Stimulated activated CD4-positive, alpha-beta T cell treated with anti-CD3 and anti-CD28 coated beads, Interleukin-4, amount 100 ng/mL, for 1 hour (primary cell): ENCODE measurements around the gene IGSF23.

Experiments
- DNase-seq: peaks from one replicate; pipeline ENCODE4 v3.0.0-alpha.2; 2020

IGSF23 gene

GRCh38 chr19:44643605-44644401 lies 30.4 kb downstream of the IGSF23 start, which contains the start of gene PVR:
PVR (plus strand) TSS chr19:44643910; CDS start chr19:44644097, 187 bp downstream.
- peak; percentile 49 for DNase-seq

- DNase-seq: no peak
These were observed 31.1 kb downstream of the IGSF23 start for GRCh38 chr19:44644402-44645016.

- DNase-seq: no peak
These were observed 32.2 kb downstream of the IGSF23 start for GRCh38 chr19:44645407-44646048.

DNA sequence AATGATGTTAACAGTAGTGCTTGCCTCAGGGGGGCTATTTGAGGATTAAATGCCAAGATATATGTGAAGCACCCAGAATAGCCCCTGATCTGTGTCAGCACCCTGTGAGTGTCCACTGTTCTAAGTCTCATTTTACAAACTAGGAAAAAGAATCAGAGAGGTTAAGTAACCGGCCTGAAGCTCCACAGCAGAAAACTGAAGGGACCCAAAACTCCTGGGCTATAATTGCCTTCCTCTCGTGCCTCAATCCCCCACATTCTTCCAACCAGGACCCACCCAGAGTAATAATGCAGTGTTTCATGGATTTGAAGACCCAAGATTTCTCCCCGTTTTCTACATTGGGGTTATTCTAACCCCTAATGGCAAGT lies 32.7 kb downstream of the IGSF23 start:
- no peak for DNase-seq

GRCh38 chr19:44647144-44647543 lies 33.8 kb downstream of the IGSF23 start:
- no peak for DNase-seq

DNA sequence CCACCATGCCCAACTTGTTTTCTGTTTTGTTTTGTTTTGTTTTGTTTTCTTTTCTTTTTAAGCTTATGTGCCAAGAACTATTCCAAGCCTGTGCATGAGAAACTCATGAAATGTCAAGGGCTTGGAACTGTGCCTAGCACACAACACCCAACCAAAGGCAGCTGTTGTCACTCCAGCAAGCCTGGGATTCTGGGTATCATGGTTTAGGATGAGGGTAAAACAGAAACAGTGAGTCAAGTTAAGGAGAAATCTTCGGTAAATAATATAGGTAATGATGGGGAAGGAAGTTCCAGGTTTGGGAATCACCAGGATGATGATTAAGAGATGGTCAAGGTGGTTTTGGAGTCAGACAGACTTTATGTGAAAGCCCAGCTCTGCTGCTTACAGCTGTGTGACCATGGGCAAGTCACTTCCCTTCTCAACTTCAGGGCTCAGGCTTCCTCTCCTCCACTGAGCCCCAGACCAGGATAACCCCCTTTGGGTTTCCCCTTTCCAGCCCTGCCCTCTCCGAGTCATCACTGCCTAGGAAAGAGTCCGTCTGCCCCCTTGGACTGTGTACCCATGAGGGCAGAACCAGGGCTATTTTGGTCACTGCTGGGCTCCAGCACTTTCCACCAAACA lies 35.4 kb downstream of the IGSF23 start:
- DNase-seq: no peak

GRCh38 chr19:44649578-44650145 lies 36.3 kb downstream of the IGSF23 start:
- no peak for DNase-seq

GRCh38 chr19:44653343-44653742 lies 40.0 kb downstream of the IGSF23 start:
- no peak for DNase-seq

- peak; percentile 69 for DNase-seq
These were observed 40.8 kb downstream of the IGSF23 start for GRCh38 chr19:44653977-44654774.

- peak; percentile 74 for DNase-seq
These were observed 44.0 kb downstream of the IGSF23 start for GRCh38 chr19:44657211-44657921.

- DNase-seq: no peak
These were observed 44.8 kb downstream of the IGSF23 start for GRCh38 chr19:44658069-44658733.

DNA sequence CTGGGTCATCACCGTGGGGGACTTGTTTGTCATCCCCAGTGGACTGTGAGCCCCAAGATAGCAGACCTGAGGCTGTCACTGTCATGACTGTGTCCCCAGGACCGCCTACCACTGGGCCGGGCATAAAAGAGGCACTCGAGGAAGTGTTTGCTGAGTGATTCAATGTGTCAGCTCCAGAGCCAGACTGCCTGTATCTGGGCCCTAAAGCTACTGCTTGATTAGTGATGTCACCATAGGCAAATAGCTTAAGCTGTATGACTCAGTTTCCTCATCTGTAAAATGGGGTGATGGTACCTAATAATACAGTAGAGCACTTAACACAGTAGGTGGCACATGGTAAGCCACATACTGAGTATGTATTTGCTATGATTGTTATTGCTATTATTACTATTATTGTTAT lies 46.7 kb downstream of the IGSF23 start:
- DNase-seq: no peak

- DNase-seq: no peak
These were observed 47.8 kb downstream of the IGSF23 start for GRCh38 chr19:44661205-44661604.

DNA sequence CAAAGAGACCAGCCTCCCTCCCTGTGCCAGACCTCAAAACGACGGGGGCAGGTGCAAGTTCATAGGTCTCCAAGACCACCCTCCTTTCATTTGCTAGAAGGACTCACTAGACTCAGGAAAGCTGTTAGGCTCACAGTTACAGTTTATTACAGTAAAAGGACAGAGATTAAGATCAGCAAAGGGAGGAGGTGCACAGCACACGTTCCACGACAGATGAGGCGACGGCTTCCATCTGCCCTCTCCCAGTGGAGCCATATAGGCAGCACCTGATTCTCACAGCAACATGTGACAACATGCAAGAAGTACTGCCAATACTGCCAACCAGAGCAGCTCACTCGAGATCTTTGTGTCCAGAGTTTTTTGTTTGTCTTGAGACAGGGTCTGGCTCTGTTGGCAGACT lies 48.5 kb downstream of the IGSF23 start:
- DNase-seq: no peak

DNA sequence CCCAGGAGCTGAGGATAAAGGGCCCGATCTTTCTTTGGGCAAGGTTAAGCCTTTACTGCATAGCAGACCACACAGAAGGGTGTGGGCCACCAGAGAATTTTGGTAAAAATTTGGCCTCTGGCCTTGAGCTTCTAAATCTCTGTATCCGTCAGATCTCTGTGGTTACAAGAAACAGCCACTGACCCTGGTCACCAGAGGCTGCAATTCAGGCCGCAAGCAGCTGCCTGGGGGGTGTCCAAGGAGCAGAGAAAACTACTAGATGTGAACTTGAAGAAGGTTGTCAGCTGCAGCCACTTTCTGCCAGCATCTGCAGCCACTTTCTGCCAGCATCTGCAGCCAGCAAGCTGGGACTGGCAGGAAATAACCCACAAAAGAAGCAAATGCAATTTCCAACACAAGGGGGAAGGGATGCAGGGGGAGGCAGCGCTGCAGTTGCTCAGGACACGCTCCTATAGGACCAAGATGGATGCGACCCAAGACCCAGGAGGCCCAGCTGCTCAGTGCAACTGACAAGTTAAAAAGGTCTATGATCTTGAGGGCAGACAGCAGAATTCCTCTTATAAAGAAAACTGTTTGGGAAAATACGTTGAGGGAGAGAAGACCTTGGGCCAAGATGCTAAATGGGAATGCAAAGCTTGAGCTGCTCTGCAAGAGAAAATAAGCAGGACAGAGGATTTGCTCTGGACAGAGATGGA lies 49.5 kb downstream of the IGSF23 start:
- DNase-seq: no peak

GRCh38 chr19:44663996-44664395 lies 50.6 kb downstream of the IGSF23 start:
- DNase-seq: no peak

DNA sequence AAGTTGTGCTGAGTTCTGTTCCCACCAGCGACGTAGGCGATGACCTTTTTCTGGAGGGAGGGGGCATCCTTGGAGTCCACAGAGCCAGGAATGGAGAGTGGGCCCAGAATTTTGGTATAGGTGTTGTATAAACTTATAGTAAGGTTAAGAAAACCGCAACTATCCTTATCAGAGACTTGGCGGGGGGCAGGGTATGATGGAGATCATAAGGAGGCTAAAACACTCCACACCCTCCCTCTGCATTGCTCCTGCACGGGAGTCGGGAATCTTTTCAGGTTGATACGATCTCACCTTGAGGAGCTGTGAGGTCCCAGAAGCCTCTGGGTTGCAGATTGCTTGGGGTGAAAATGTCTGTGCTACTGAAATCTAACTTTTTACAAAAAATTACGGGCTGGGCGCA lies 51.6 kb downstream of the IGSF23 start:
- no peak for DNase-seq

DNA sequence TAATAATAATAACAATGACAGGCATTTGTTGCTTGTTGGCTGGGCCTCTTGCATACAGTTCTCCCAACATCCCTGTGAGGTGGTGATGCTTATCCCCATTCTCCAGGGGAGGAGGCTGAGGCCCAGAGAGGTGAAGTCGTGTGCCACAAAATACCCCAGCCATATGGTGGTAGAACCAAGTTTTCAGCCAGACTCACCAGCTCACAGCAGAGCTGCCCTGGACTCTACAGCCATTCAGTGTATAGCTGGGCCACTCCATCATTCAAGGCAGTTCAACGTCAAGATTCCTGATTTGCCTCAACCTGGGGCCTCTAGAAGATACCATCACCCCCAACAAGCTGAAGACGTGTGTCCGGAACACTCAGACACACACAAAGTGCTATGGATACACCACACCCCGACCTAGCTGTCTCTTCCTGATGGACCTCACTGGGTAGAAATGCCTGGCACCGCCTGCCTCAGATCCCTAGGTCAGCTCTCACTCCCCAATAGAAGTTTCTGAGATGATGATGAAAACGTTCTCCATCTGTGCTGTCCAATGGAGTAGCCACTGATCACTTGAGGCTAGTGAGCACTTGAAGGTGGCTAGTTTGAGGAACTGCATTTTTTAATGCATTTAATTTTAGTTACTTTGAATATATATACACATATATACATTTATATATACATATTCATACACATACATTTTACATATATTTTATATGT lies 53.6 kb downstream of the IGSF23 start:
- DNase-seq: no peak

GRCh38 chr19:44668985-44669764 lies 55.8 kb downstream of the IGSF23 start:
- DNase-seq: no peak
